Measurements from ENCODE around the gene BUB1B. TPM values are rescaled to one million over a fixed set of nuclear protein-coding genes. Genes with fewer than 3 reads are reported as not detected.

The BUB1B gene
- total RNA-seq, 1 experiment from 2014 or later = 67.8 TPM

GRCh38 chr15:40229316-40229715, 68.4 kb downstream of the BUB1B start:
- POLR2A ChIA-PET = interaction anchor here (0.6 kb wide), 1 partner anchor 9 kb away, joined by 4 read pairs; no protein-coding TSS in a partner anchor
- intact Hi-C loops (cut with micrococcal nuclease; ENCODE audit: unreplicated experiment) = no loop called here
- no peak for TF ChIP-seq TCF7L2 (IDR thresholded peaks at IDR 0.05; ENCODE audit: low read depth, low read length)
- no peak for TF ChIP-seq SIN3A (IDR thresholded peaks at IDR 0.05; ENCODE audit: borderline replicate concordance, insufficient read depth, low read depth, low read length)
- TF ChIP-seq POLR2AphosphoS5 (IDR thresholded peaks at IDR 0.05; ENCODE audit: low read depth, low read length) = no peak
- TF ChIP-seq, protein P1, sequence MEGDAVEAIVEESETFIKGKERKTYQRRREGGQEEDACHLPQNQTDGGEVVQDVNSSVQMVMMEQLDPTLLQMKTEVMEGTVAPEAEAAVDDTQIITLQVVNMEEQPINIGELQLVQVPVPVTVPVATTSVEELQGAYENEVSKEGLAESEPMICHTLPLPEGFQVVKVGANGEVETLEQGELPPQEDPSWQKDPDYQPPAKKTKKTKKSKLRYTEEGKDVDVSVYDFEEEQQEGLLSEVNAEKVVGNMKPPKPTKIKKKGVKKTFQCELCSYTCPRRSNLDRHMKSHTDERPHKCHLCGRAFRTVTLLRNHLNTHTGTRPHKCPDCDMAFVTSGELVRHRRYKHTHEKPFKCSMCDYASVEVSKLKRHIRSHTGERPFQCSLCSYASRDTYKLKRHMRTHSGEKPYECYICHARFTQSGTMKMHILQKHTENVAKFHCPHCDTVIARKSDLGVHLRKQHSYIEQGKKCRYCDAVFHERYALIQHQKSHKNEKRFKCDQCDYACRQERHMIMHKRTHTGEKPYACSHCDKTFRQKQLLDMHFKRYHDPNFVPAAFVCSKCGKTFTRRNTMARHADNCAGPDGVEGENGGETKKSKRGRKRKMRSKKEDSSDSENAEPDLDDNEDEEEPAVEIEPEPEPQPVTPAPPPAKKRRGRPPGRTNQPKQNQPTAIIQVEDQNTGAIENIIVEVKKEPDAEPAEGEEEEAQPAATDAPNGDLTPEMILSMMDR (IDR thresholded peaks at IDR 0.05) = no peak
- TF ChIP-seq, protein P2, sequence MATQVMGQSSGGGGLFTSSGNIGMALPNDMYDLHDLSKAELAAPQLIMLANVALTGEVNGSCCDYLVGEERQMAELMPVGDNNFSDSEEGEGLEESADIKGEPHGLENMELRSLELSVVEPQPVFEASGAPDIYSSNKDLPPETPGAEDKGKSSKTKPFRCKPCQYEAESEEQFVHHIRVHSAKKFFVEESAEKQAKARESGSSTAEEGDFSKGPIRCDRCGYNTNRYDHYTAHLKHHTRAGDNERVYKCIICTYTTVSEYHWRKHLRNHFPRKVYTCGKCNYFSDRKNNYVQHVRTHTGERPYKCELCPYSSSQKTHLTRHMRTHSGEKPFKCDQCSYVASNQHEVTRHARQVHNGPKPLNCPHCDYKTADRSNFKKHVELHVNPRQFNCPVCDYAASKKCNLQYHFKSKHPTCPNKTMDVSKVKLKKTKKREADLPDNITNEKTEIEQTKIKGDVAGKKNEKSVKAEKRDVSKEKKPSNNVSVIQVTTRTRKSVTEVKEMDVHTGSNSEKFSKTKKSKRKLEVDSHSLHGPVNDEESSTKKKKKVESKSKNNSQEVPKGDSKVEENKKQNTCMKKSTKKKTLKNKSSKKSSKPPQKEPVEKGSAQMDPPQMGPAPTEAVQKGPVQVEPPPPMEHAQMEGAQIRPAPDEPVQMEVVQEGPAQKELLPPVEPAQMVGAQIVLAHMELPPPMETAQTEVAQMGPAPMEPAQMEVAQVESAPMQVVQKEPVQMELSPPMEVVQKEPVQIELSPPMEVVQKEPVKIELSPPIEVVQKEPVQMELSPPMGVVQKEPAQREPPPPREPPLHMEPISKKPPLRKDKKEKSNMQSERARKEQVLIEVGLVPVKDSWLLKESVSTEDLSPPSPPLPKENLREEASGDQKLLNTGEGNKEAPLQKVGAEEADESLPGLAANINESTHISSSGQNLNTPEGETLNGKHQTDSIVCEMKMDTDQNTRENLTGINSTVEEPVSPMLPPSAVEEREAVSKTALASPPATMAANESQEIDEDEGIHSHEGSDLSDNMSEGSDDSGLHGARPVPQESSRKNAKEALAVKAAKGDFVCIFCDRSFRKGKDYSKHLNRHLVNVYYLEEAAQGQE (IDR thresholded peaks at IDR 0.05; ENCODE audit: insufficient read depth in 1 of 2, low read depth in 2 of 2, low read length in 1 of 2) = no peak
- CTCF ChIA-PET = no interaction called here
- Histone ChIP-seq H3K9me3 (ENCODE audit: control insufficient read depth, insufficient read depth, low read depth, low read length) (no peaks in the 10 kb centered on the region), H3K36me3 (ENCODE audit: control insufficient read depth, insufficient read depth, low read length) (peaks cover 4% of the 10 kb centered on the region; the same call in 1 of the 2 replicates), H3K4me1 (ENCODE audit: control insufficient read depth, insufficient read depth, low read length) (no peaks in the 10 kb centered on the region; the same call in 1 of the 2 replicates), H3K4me3 (ENCODE audit: low read depth in 2 of 2, low read length in 2 of 2) (no peak overlapping the region), H3K27me3 (ENCODE audit: control insufficient read depth, insufficient read depth, low read length) (no peaks in the 10 kb centered on the region), H3K27ac (ENCODE audit: low read length) (no peak overlapping the region)
- in situ Hi-C loops (cut with HindIII; ENCODE audit: low pct_unique_long_range_greater_than_20kb, low sequenced_read_pairs) = no loop called here
- BruUV-seq (replicated peaks) = no TSS peak
- ATAC-seq (no peak), DNase-seq (ENCODE audit: low read depth, low spot score) (no peak)

GRCh38 chr15:40229956-40230355, 69.1 kb downstream of the BUB1B start:
- CTCF ChIA-PET = interaction anchor here (0.8 kb wide), 1 partner anchor 13 kb away, joined by 4 read pairs; no protein-coding TSS in a partner anchor
- intact Hi-C loops (cut with micrococcal nuclease; ENCODE audit: unreplicated experiment) (no loop called here), in situ Hi-C loops (cut with HindIII; ENCODE audit: low pct_unique_long_range_greater_than_20kb, low sequenced_read_pairs) (no loop called here)
- no peak overlapping the region for H3K4me3 ChIP-seq (ENCODE audit: low read depth in 2 of 2, low read length in 2 of 2)
- no peak for TF ChIP-seq TCF7L2 (IDR thresholded peaks at IDR 0.05; ENCODE audit: low read depth, low read length)
- TF ChIP-seq, protein P1 (IDR thresholded peaks at IDR 0.05) = no peak
- TF ChIP-seq, protein P2 (IDR thresholded peaks at IDR 0.05; ENCODE audit: insufficient read depth in 1 of 2, low read depth in 2 of 2, low read length in 1 of 2) = no peak
- no peak for TF ChIP-seq POLR2AphosphoS5 (IDR thresholded peaks at IDR 0.05; ENCODE audit: low read depth, low read length)
- no peak for TF ChIP-seq SIN3A (IDR thresholded peaks at IDR 0.05; ENCODE audit: borderline replicate concordance, insufficient read depth, low read depth, low read length)
- peaks cover 4% of the 10 kb centered on the region; the same call in 1 of the 2 replicates for H3K36me3 ChIP-seq (ENCODE audit: control insufficient read depth, insufficient read depth, low read length)
- H3K27me3 ChIP-seq (ENCODE audit: control insufficient read depth, insufficient read depth, low read length) = no peaks in the 10 kb centered on the region
- H3K9me3 ChIP-seq (ENCODE audit: control insufficient read depth, insufficient read depth, low read depth, low read length) = no peaks in the 10 kb centered on the region
- ATAC-seq (no peak), DNase-seq (ENCODE audit: low read depth, low spot score) (no peak)
- POLR2A ChIA-PET = interaction anchor here (0.5 to 0.6 kb wide), 2 partner anchors 125 to 176 kb away, joined by 3 to 6 read pairs; no protein-coding TSS in a partner anchor
- no peaks in the 10 kb centered on the region; the same call in 1 of the 2 replicates for H3K4me1 ChIP-seq (ENCODE audit: control insufficient read depth, insufficient read depth, low read length)
- H3K27ac ChIP-seq (ENCODE audit: low read length) = no peak overlapping the region
- BruUV-seq (replicated peaks) = no TSS peak

All from Panc1 (cell line).